ENCODE data around the gene PTPN12.

PTPN12 gene

GRCh38 chr7:77667459-77668086, 130.5 kb downstream of the PTPN12 start:
- DNase-seq: no peak

DNA sequence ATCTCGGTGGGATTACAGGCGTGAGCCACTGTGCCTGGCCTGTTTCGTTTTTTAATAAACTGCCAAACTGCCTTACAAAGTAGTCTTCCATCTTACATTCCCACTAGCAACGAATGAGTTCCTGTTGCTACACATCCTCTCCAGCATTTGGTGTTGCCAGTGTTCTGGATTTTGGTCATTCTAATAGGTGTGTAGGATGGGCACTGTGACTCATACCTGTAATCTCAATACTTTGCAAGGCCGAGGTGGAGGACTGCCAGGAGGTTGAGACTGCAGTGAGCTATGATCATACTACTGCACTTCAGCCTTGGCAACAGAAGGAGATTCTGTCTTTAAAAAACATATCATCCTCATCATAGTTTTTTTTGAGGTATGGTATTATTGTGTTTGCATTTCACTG, 137.8 kb downstream of the PTPN12 start:
- DNase-seq: no peak

GRCh38 chr7:77679608-77680007, 142.5 kb downstream of the PTPN12 start:
- DNase-seq: no peak

DNA sequence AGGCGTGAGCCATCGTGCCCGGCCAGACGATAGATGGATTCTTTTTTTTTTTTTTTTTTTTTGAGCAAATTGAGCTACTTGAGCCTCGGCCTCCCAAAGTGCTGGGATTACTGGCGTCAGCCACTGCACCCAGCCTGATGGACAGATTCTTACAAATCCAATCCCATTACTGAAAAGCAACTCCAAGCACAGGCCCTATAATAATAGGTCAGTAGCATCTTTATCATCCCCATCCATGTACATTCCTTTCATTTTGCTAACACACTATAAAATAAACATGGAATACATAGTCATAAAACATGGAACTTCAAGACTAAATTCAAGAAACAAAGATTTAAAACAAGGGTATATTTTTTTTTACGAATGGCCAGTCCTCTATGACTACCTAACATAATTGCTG, 143.2 kb downstream of the PTPN12 start:
- no peak for DNase-seq

GRCh38 chr7:77684030-77684429, 146.9 kb downstream of the PTPN12 start:
- DNase-seq: no peak

GRCh38 chr7:77685233-77685632, 148.1 kb downstream of the PTPN12 start:
- no peak for DNase-seq

DNA sequence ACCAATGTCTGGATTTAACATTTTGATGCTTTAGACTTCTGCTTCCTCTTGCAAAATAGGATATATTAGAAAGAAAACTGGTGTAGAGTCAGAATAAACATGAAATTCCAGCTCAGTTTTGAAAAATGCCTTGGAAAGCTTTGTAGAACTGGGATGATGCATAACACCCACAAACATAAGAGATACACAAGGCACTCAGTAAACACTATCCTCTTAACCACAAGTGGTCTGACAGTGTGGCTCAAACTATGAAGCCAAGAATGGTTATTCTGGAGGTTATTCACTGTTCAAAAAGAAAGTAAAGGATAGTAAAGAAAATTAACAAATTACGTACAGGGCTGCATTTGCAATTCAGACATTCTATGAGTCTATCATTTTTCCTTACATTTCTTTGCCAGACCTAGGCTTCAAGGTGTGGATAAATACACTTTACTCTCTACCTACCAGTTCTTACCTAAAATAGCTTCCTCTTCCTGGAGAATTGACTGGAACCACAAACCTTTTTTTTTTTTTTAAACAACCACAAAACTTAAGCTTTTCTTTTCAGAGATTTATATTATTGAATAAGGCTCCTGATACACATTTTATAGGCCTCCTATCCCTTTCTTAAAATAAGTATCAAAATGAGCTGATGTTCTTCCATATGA, 150.1 kb downstream of the PTPN12 start:
- DNase-seq: no peak

DNA sequence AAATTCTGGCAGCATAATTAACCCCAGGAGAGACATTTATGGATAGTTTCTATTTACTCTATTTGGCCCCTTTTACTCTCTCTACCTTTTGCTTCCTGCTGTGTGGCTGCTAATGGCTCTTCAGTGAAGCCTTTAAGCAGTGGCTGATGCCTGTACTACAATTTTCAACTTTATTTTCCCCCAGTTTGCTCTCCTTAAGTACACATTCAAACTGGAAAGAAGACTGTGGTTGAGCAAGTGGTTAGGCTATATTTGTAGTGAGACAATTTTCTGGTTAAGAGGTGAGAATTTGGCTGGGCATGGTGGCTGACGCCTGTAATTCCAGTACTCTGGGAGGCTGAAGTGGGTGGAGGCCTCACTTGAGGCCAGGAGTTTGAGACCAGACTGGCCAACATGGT, 150.7 kb downstream of the PTPN12 start:
- no peak for DNase-seq
